ENCODE results near the gene DUSP22. TPM values are rescaled to one million over a fixed set of nuclear protein-coding genes. Genes with fewer than 3 reads are reported as not detected.

Gene DUSP22
- total and polyA plus RNA-seq, 9 of the 15 experiments (the other 6 are each of a cell fraction or from before 2014, with no cell fraction given): 9.3 to 19.4 (median 11.8) TPM

DNA sequence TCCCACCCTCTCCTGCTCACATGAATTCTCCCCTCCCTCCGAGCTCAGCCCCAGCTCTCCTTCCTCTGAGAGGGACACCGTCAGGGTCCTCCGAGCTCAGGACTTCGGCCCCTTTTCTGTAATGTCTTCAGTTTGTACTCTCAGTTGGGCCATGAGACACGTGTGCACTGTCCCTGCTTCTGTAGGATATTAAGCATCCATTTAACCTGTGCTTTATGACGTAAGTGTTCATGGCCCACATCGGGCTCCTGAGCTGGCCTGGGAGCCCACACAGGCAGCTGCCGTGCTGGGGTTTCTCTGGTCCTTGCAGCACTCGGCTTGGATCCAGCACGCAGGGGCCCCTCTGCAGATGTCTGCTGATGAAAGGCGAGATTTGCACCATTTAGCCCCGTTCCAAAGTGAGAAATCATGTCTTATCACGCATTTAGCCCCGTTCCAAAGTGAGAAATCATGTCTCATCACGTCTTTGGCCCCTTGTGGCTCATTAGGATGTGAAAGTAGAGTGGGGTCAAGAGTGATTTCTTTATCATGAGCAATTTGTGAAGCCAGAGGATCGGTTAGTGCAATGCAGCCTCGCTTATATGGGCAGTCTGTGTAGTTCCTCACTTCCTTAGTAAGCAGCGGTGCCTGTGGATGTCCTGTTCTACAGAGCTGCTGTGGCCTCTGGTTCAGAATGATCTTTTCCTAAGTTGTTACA lies 25.3 kb downstream of the DUSP22 start:
- Histone ChIP-seq H3K9me1 (ENCODE audit: control insufficient read depth, insufficient read depth, low read length) (no peaks in the 10 kb centered on the region), H3K79me2 (ENCODE audit: control insufficient read depth, insufficient read depth, low read length) (no peaks in the 10 kb centered on the region), H3K9ac (ENCODE audit: insufficient read depth in 1 of 2, low read depth in 2 of 2, low read length in 2 of 2) (no peak overlapping the region), H3K36me3 (ENCODE audit: control insufficient read depth, insufficient read depth, low read length) (no peaks in the 10 kb centered on the region), H3K9me3 (replicated peaks; ENCODE audit: control insufficient read depth, insufficient read depth, low read depth, low read length) (no peaks in the 10 kb centered on the region), H3K27ac (ENCODE audit: extremely low read depth, low read depth, low read length) (no peak overlapping the region), H2AFZ (ENCODE audit: low read depth, low read length) (no peak overlapping the region), H3K4me1 (replicated peaks in 1 of 2; ENCODE audit: control insufficient read depth in 2 of 2, insufficient read depth in 2 of 2, low read length in 2 of 2) (no peaks in the 10 kb centered on the region), H3K4me2 (ENCODE audit: insufficient read depth, low read length) (no peak overlapping the region), H3K4me3 (no peak overlapping the region), H4K20me1 (replicated peaks; ENCODE audit: control insufficient read depth, insufficient read depth, low read length) (peaks cover 27% of the 10 kb centered on the region), H3K27me3 (ENCODE audit: control insufficient read depth in 2 of 2, insufficient read depth in 2 of 2, low read length in 2 of 2) (peaks cover 0 to 38% of the 10 kb centered on the region in 2 experiments; a peak in 3 of 5 replicates)
- CTCF ChIA-PET (ENCODE audit: low intra/inter-chr PET ratio): no interaction called here
- FAIRE-seq: no peak
- BruUV-seq (replicated peaks): no TSS peak
- POLR2A ChIA-PET: interaction anchor here (1.3 kb wide), 1 partner anchor 14 kb away, joined by 3 read pairs; no protein-coding TSS in a partner anchor
- WGBS (ENCODE audit: insufficient coverage, low coverage, missing lambda C conversion rate): 19% methylated on average over 18 of the region's 18 CpGs
- in situ Hi-C loops (cut with MboI) (no loop called here), intact Hi-C loops (cut with micrococcal nuclease) (no loop called here)
- DNase-seq (ENCODE audit: extremely low read depth in 1 of 4, low spot score in 3 of 4): no peak
- TF ChIP-seq PTBP1 (IDR thresholded peaks at IDR 0.05; ENCODE audit: low read depth, low read length) (no peak), ZNF696 (CRISPR knock-in tag; conservative IDR thresholded peaks at IDR 0.05) (no peak), ZNF282 (CRISPR knock-in tag; IDR thresholded peaks at IDR 0.05) (no peak), ZNF197 (CRISPR knock-in tag; IDR thresholded peaks at IDR 0.05; ENCODE audit: low read depth) (no peak)
- TF ChIP-seq, protein P1, sequence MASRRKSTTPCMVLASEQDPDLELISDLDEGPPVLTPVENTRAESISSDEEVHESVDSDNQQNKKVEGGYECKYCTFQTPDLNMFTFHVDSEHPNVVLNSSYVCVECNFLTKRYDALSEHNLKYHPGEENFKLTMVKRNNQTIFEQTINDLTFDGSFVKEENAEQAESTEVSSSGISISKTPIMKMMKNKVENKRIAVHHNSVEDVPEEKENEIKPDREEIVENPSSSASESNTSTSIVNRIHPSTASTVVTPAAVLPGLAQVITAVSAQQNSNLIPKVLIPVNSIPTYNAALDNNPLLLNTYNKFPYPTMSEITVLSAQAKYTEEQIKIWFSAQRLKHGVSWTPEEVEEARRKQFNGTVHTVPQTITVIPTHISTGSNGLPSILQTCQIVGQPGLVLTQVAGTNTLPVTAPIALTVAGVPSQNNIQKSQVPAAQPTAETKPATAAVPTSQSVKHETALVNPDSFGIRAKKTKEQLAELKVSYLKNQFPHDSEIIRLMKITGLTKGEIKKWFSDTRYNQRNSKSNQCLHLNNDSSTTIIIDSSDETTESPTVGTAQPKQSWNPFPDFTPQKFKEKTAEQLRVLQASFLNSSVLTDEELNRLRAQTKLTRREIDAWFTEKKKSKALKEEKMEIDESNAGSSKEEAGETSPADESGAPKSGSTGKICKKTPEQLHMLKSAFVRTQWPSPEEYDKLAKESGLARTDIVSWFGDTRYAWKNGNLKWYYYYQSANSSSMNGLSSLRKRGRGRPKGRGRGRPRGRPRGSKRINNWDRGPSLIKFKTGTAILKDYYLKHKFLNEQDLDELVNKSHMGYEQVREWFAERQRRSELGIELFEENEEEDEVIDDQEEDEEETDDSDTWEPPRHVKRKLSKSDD (conservative IDR thresholded peaks at IDR 0.05; ENCODE audit: low read length): no peak
- ATAC-seq: no peak
